GM21825 (cell line): ENCODE data around the gene PTGDS.
A peak's percentile ranks its signal among the peaks of the same experiment; 100 is the strongest.

ENCODE experiments used
- ATAC-seq: cut with Tn5 transposase; IDR thresholded peaks from one replicate; pipeline ENCODE4 v1.9.1; 2021; ENCODE audit warnings: mild to moderate bottlenecking, moderate library complexity; ENCODE audit not compliant: unreplicated experiment

Gene PTGDS

GRCh38 chr9:136977223-136977622 is at the start of gene PTGDS:
PTGDS (plus strand) TSS chr9:136977504; CDS start chr9:136977579, 75 bp downstream.
- no peak for ATAC-seq

GRCh38 chr9:136928591-136928990 is 48.7 kb upstream of the PTGDS start:
- ATAC-seq, result no peak

DNA sequence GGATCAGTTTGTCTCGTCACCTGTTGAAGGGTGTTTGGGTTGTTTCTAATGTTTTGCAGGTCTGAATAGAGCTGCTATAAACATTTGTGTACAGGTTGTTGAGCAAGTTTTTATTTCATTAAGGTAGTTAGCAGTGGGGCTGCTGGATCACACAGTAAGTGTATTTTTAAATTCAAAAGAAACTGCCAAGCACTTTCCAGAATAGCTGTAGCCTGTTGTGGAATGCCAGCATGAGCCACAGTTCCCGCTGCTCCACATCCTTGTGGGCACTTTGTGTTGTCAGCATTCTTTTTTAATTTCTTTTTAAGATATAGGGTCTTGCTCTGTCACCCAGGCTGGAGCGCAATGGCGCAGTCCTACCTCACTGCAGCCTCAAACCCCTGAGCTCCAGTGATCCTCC is 47.3 kb upstream of the PTGDS start:
- ATAC-seq, result no peak

- no peak for ATAC-seq
Measured at GRCh38 chr9:136931611-136932130, 45.6 kb upstream of the PTGDS start.

GRCh38 chr9:136934277-136934676 is 43.0 kb upstream of the PTGDS start:
- ATAC-seq, result no peak

DNA sequence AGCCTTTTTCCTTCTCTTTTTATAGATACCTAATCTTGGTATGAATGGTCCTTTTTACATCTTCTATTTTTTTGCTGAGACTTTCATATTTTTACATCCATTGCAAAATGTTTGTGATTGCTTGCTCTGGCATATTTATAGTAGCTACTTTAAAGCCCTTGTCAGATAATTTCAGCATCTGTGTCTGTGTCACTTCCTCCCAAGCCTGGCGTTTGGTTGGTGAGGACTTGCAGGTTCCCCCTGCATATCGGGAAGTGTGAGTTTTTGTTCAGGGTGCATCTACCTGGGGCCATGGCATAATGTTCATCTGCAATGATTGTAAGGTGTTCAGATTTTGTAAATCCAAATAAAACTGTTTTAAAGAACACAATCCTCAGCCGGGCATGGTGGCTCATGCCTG is 41.7 kb upstream of the PTGDS start:
- ATAC-seq, result no peak

DNA sequence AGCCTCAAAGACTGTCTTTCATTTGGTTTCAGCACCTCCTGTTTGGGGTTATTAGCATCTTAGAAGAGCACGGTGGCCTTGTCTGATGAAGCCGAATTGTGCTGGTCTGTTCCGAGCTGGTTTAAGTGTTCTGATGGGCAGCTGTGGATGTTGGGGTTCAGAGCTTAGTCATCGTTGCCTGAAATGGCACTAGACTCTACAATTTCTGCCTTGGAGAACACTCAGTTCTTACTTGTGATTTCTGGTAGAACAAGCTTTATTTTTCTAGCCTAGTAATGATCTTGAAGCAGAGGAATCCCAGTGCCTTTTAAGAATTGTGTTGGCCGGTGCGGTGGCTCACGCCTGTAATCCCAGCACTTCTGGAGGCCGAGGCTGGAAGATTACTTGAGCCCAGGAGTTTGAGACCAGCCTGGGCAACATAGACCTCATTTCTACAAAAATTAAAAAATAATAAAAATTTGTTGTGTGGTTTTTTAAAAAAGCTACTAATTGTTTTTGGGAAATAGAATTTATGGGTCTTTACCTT is 40.6 kb upstream of the PTGDS start:
- no peak for ATAC-seq

DNA sequence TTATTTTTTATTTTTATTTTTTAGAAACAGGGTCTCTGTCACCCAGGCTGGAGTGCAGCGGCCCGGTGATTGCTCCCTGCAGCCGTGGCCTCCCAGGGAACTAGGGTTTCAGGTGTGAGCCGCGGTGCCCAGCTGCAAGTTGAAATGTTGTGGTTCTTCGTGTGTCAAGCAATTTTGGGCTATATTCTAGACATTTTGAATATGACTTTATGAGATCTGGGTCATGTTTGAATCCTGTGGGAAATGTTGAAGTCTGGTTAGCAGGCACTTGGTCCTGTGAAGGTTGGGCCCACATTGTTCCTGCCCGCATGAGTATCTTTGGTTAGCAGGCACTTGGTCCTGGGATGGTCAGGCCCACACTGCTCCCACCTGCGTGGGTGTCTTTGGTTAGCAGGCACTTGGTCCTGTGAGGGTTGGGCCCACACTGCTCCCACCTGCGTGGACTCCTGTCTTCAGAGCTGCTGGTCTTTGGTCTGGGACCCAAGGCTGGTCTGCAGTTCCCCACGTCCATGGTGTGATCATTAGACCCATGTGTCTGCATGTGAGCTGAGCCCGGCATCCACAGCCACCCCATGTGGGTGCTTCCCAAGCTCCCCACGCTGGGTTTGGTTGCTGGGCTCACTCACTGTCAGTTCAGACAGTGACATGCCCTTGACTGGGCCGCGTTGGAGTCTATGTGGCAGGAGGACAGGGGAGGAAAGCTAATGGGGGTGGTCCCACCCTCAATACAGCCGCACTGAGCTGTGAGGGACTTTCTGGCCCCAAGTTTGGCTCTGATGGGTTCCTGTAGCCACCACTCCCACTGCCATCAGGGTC is 39.9 kb upstream of the PTGDS start:
- no peak for ATAC-seq

GRCh38 chr9:136939431-136939995 is 37.8 kb upstream of the PTGDS start:
- ATAC-seq, result no peak

GRCh38 chr9:136939996-136940525 is 37.2 kb upstream of the PTGDS start:
- no peak for ATAC-seq

GRCh38 chr9:136940526-136941230 is 36.6 kb upstream of the PTGDS start:
- no peak for ATAC-seq

GRCh38 chr9:136941231-136942111 is 35.8 kb upstream of the PTGDS start:
- ATAC-seq, result no peak

DNA sequence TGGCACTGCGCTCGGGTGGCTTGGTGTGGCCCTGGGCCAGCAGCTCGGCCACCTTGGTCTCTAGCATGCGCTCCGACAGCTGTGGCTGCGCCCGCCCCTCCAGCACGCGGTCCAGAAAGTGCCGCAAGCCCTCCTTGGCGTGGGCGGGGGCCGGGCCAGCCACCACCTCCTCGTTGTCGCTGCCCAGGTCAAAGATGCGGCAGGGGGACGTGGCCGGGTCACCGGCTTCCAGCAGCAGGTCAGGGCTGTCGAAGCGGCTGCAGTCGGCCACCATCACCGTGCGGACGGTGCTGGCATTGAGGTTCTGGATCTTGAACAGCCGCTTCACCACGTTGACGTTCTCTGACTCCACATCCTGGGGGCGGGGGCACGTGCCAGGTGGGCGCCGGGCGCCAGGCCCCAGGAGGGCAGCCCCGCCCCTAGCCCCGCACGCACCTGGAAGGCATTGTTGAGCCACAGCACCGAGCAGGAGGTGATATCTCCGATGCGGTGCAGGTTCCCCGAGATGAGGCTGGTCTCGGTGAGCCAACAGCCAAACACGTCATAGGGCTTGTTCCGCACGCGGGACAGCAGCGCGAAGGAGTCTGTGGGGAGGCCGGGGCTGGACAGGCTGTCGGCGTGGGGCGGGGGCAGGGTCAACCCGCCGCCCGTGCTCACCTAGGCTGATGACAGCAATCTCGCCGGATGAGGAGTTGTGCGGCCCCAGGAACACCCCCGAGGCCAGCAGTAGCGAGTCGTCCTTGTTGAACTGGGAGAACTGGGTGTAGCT is 35.0 kb upstream of the PTGDS start:
- ATAC-seq, result no peak

- ATAC-seq, result no peak
Measured at GRCh38 chr9:136942881-136943230, 34.4 kb upstream of the PTGDS start.

DNA sequence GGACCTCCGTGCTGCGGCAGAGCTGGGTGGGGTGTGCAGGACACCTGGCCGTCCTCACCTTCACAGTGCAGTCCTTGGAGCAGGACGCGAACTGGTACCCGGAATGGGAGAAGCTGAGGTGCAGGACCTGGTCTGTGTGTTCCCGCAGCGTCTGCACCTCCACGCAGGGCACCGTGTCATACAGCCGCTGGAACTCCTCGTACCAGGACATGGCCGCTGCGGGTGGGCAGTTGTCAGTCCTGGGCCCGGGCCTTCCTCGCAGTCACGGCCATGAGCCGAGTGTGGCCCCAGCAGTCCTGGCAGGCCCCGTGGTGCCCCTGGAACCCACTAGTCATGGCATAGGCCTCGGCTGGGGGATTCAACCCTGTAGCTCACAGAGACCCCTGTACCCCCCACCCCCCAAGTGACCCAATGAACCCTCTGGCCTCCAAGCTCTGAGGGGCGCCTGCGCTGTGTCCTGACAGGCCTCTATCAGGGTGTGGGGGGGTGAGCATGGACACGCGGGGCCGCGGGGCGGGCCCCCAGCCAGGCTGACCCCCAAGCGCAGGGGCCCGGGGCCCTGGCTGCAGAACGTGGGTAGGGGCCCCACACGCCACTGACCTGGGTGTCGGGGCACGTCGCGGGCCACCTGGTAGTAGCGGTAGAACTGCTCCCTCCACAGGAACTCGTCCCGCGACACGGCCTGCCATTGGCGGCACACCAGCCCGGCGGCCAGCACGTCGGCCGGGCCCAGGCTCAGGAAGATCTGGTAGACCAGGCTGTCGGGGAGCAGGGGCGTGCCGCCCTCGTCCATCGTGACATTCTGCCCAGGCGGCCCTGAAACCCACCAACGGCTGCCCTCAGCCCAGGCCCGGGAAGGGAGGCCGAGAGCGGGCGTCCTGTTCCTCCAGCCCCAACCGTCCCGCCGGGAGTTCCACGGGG is 33.8 kb upstream of the PTGDS start:
- ATAC-seq, result peak; percentile 8

- ATAC-seq, result no peak
Measured at GRCh38 chr9:136944212-136944518, 33.1 kb upstream of the PTGDS start.

- peak; percentile 69 for ATAC-seq
Measured at GRCh38 chr9:136944519-136945332, 32.6 kb upstream of the PTGDS start, which contains the start of the genes C8G and FBXW5. C8G (plus strand) TSS chr9:136945243; CDS start chr9:136945321, 78 bp downstream. FBXW5 (minus strand) TSS chr9:136944738; CDS start chr9:136944083, 655 bp downstream.
